HL-60/S4 treated with retinoic acid at 250 ng/mL for 4 days and 3 days (cell line): ENCODE data around the gene ZMIZ1.

Source experiments
- in situ Hi-C: fragments of 300-500 bp; cut with MboI; formaldehyde crosslinking; loops from 2 replicates; pipeline ENCODE4 v1.7.0; 2022; ENCODE audit warnings: low sequenced_read_pairs

ZMIZ1 gene

GRCh38 chr10:79131836-79132631 lies 63.3 kb downstream of the ZMIZ1 start:
- in situ Hi-C loops = no loop called here

DNA sequence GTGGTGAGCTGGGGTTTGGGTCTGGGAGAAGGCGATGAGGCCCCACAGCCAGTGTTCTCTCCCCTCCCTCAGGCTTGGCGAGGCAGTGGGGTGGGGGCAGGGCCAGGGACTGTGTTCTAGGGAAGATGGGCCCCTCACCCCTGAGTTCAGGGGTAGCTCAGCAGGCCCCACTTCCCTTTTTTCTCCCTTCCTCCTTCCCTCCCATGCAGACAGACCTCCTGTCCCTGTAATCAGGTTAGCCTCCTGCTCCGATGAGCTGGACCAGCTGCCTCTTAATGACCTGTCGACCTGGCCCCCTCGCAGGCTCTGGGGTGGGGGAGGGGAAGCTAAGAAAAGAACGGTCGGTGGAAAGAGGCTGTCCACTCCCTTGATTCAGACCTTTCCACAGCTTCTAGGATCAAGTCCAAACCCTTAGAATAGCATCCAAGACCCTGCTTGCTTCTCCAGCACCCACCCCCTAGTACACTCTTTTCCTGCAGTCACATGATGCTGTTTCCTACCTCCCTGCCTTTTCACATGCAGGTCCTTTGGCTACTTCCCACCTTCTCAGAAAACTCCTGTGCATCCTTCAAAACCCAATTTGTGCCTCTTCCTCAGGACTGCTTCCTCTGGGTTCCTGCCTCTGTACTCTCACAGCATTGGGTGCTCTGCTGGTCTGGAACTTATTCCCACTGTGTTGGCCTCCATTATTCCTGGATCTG lies 64.1 kb downstream of the ZMIZ1 start:
- in situ Hi-C loops = no loop called here

DNA sequence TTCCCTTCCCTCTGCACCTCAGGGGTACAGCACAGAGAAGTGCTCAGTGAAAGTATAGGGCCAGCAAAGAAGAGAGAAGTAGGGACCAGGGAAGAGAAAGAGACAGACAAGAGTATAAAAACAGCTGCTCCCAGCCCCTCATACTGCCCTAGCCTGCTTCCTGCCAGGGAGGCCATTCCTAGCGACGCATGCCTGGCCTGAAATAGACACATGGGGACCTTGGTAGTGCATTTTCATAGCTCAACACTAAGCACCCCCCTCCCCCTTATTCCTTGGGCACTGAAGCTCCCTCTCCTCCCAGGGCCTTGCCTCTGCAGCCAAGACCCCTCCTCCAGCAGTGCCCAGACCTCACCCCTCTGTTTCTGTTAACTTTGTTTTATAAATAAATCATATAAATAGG lies 64.7 kb downstream of the ZMIZ1 start:
- in situ Hi-C loops = no loop called here

DNA sequence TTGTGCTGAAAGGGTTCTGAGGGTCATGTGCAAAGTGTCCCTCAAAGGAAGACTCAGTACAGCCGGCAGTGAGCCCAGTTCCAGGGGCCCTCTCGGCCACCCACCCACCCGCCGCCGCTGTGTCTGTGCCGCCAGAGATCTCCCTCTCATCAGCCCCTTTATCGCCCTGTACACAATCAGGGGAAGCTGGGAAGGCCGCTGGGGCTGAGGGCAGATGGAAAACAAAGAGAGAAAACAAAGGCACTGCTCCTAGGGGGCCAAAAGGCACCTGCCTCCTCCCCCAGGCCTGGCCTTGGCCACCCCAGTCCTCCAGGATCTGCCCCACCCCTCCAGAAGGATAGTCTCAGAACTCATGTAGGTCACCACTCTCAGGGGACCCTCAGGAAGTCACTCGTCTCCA lies 67.0 kb downstream of the ZMIZ1 start:
- in situ Hi-C loops = no loop called here

DNA sequence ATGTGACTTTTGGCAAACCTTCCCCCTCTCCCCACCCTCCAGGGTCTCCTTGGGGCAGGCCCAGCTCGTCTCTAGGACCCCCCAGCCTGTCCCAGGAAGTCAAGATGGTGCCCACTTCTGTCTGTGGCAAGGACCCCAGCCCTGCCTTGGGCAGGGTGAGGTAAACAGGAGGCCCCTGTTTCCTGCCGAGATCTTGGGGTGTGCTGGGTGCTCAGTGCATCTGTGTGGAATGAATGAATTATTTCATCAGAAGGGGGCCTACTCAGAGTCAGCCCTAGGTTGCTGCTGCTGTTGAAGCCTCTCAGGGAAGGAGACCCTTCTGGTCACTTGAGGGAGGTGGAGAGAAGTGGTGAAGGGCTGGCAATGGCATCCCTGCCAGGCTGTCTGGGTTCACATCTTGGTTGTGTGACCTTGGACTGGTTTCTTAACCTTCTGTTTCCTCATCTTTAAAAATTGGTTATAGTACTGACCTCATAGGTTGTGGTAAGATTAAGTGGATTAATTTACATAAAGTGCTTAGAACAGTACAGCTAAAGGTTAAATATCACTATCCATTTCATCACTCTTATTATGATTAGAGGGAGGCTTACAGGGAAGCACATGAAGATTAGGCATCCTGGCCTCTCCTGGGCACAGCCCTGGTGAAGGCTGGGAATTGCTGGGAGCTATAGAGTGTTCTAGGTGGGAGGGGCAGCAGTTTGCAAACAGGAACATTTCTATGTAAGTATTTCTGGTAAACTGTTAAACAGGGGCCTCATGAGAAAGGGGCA lies 67.7 kb downstream of the ZMIZ1 start:
- in situ Hi-C loops = no loop called here

- in situ Hi-C loops = no loop called here
These were observed 68.6 kb downstream of the ZMIZ1 start for GRCh38 chr10:79137300-79137756.

- in situ Hi-C loops = no loop called here
These were observed 69.1 kb downstream of the ZMIZ1 start for GRCh38 chr10:79137826-79138225.

GRCh38 chr10:79138449-79139123 lies 69.8 kb downstream of the ZMIZ1 start:
- in situ Hi-C loops = no loop called here

GRCh38 chr10:79139124-79139835 lies 70.5 kb downstream of the ZMIZ1 start:
- in situ Hi-C loops = no loop called here

DNA sequence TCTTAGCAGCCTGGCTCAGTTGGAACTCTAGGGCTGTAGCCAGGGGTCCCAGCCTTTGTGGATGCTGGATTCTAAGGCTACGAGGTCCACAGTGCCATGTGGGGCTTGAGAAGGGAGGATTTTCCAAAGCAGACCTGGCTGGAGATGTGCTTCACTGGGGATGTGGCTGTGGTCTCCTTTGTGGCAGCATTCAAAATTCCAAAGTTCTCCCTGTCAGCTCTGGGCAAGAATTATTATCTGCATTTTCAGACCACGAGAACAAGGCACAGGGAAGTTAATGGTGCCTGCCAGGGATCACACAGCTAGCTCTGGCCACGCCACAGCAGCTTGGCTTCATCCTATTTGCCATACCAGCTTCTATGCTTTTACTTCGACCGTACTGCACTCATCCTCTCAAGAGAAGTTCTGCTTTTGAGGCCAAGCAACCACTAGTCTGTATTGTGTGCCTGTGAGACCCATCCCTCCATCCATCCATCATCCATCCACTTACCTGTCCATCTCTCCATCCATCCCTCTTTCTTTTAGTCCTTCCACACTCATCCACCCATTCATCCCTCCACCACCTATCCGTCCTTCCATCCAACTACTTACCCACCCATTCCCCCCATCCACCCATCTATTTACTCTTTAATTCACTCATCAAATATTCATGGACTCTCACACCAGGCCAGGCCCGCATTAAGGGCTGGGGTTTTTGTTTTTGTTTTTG lies 71.5 kb downstream of the ZMIZ1 start:
- in situ Hi-C loops = no loop called here

GRCh38 chr10:79140855-79141254 lies 72.1 kb downstream of the ZMIZ1 start:
- in situ Hi-C loops = no loop called here

- in situ Hi-C loops = no loop called here
These were observed 73.3 kb downstream of the ZMIZ1 start for GRCh38 chr10:79142064-79142491.

GRCh38 chr10:79142522-79143309 lies 74.0 kb downstream of the ZMIZ1 start:
- in situ Hi-C loops = no loop called here

DNA sequence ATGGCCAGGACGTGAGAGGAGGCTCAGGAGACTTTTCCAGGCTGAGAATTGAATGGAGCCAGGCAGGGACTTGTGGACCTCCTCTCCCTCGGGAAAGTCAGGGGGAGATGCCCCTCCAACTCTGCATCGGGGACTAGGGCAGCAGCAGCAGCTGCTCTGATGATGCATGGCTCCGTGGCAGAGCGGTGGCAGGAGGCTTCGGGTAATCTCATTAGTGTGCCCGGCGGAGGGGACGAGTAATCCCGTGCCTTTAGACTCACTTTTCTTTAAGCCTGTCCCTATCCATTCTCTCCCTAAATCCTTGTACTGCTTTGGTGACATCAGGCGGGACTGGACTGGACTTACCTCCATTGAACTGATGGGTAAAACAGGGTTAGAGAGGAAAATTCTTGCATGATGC lies 75.1 kb downstream of the ZMIZ1 start:
- in situ Hi-C loops = no loop called here

- in situ Hi-C loops = no loop called here
These were observed 75.8 kb downstream of the ZMIZ1 start for GRCh38 chr10:79144351-79145173.

DNA sequence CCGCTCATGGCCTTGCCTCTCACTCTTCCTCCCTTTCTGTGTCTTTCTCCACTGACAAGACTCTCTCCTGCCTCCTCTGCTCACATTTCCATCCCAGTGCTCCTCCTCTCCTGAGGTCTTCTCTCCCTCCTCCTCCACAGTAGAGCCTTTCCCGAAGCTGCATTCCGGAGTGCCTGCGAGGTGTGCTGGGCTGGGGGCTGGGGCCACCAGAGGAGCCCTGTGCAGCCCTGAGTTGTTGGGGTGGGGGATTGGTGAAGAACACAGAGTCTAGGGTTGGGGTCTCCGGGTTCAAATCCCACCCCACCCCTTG lies 76.4 kb downstream of the ZMIZ1 start:
- in situ Hi-C loops = no loop called here

DNA sequence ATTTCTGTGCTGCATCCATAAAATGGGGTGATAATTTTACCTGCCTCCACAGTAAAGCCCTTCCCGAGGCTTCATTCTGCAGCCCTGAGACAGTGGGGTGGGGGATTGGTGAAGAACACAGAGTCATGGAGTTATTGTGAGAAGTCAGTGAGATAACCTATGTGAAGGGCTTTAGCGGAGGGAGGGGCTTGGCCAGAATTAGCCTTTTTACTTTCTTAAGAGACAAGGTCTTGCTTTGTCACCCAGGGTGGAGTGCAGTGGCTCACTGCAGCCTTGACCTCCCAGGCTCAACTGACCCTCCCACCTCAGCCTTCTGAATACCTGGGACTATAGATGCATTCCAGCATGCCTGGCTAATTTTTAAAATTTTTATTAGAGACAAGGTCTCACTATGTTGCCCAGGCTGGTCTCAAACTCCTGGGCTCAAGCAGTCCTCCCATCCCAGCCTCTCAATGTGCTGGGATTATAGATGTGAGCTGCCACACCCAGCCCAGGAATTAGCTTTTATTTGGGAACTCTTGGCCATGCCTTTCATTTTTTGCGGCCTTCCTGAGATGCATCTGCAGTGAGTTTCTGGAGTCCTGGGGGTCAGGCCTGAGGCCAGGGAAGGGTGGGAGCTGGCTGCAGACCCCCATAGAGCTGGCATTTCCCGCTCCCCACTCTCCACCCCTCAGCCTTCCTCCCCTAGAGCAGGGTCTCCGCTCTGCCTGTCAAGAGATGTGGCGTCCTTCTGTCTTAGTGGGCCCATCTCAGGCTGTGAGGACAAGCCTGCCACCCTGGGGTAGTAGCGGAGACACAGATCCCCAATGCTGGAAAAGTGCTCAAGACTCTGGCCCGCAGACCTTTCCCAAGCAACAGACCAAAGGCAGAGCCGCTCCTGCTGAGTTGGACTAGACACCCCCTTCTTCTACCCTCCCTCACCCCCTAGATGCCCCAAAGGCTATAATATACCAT lies 77.0 kb downstream of the ZMIZ1 start:
- in situ Hi-C loops = no loop called here
